GM21381 (cell line): ENCODE data around the gene ABTB2.

Source experiments
- ATAC-seq: cut with Tn5 transposase; IDR thresholded peaks from one replicate; pipeline ENCODE4 v1.9.1; 2021; ENCODE audit warnings: mild to moderate bottlenecking, moderate library complexity; ENCODE audit not compliant: unreplicated experiment

ABTB2 gene

GRCh38 chr11:34363363-34364084 lies 5.7 kb upstream of the ABTB2 start:
- no peak for ATAC-seq

GRCh38 chr11:34360046-34360445 lies 2.2 kb upstream of the ABTB2 start:
- no peak for ATAC-seq

- ATAC-seq = no peak
Observed at GRCh38 chr11:34359548-34359891, 1.7 kb upstream of the ABTB2 start.

GRCh38 chr11:34358728-34359547 lies 1.1 kb upstream of the ABTB2 start:
- ATAC-seq = peak; percentile 11

GRCh38 chr11:34358258-34358727 lies 483 bp upstream of the ABTB2 start:
- ATAC-seq = peak; percentile 4

- peak; percentile 12 for ATAC-seq
Observed at GRCh38 chr11:34356913-34357700, 703 bp downstream of the ABTB2 start.

GRCh38 chr11:34356576-34356912 lies 1.3 kb downstream of the ABTB2 start:
- ATAC-seq = no peak

GRCh38 chr11:34356130-34356529 lies 1.7 kb downstream of the ABTB2 start:
- ATAC-seq = no peak

GRCh38 chr11:34355726-34356125 lies 2.1 kb downstream of the ABTB2 start:
- no peak for ATAC-seq

- no peak for ATAC-seq
Observed at GRCh38 chr11:34354782-34355181, 3.0 kb downstream of the ABTB2 start.

GRCh38 chr11:34353881-34354280 lies 3.9 kb downstream of the ABTB2 start:
- no peak for ATAC-seq

- ATAC-seq = peak; percentile 59
Observed at GRCh38 chr11:34351687-34352469, 5.9 kb downstream of the ABTB2 start.

- ATAC-seq = no peak
Observed at GRCh38 chr11:34351051-34351450, 6.8 kb downstream of the ABTB2 start.

GRCh38 chr11:34349882-34350281 lies 7.9 kb downstream of the ABTB2 start:
- no peak for ATAC-seq

GRCh38 chr11:34348919-34349318 lies 8.9 kb downstream of the ABTB2 start:
- no peak for ATAC-seq

GRCh38 chr11:34348096-34348495 lies 9.7 kb downstream of the ABTB2 start:
- no peak for ATAC-seq

- no peak for ATAC-seq
Observed at GRCh38 chr11:34346551-34346950, 11.3 kb downstream of the ABTB2 start.

- ATAC-seq = no peak
Observed at GRCh38 chr11:34345991-34346480, 11.8 kb downstream of the ABTB2 start.

GRCh38 chr11:34345540-34345876 lies 12.3 kb downstream of the ABTB2 start:
- no peak for ATAC-seq

GRCh38 chr11:34344768-34345539 lies 12.9 kb downstream of the ABTB2 start:
- ATAC-seq = no peak
